ENCODE data around the gene OSM.

DNA sequence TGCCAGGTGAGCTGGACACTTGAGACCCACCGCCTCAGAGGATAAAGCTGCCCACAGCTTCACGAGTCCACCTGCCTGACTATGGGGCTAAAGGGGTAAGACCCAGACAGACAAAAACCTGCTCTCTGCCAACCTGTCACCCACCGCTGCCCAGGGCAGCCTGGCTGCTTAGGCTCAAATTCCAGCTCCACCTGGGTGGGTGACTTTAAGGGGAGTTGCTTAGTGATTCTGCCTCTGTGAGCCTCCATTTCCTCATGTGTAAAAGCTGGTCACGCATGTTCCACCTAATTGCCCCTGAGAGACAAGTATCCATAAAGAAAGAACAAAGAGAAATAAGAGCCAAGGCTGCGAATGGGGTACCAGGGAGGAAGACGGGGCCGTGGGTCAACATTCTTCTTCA, 26.4 kb upstream of the OSM start:
- TF ChIP-seq, protein P1, sequence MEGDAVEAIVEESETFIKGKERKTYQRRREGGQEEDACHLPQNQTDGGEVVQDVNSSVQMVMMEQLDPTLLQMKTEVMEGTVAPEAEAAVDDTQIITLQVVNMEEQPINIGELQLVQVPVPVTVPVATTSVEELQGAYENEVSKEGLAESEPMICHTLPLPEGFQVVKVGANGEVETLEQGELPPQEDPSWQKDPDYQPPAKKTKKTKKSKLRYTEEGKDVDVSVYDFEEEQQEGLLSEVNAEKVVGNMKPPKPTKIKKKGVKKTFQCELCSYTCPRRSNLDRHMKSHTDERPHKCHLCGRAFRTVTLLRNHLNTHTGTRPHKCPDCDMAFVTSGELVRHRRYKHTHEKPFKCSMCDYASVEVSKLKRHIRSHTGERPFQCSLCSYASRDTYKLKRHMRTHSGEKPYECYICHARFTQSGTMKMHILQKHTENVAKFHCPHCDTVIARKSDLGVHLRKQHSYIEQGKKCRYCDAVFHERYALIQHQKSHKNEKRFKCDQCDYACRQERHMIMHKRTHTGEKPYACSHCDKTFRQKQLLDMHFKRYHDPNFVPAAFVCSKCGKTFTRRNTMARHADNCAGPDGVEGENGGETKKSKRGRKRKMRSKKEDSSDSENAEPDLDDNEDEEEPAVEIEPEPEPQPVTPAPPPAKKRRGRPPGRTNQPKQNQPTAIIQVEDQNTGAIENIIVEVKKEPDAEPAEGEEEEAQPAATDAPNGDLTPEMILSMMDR (IDR thresholded peaks at IDR 0.05) = no peak
- TF ChIP-seq, protein P2, sequence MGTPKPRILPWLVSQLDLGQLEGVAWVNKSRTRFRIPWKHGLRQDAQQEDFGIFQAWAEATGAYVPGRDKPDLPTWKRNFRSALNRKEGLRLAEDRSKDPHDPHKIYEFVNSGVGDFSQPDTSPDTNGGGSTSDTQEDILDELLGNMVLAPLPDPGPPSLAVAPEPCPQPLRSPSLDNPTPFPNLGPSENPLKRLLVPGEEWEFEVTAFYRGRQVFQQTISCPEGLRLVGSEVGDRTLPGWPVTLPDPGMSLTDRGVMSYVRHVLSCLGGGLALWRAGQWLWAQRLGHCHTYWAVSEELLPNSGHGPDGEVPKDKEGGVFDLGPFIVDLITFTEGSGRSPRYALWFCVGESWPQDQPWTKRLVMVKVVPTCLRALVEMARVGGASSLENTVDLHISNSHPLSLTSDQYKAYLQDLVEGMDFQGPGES (IDR thresholded peaks at IDR 0.05; ENCODE audit: low read depth, low read length) = no peak
- TF ChIP-seq, protein P3, sequence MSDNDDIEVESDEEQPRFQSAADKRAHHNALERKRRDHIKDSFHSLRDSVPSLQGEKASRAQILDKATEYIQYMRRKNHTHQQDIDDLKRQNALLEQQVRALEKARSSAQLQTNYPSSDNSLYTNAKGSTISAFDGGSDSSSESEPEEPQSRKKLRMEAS (IDR thresholded peaks at IDR 0.05; ENCODE audit: low read depth) = no peak
- TF ChIP-seq POLR2AphosphoS5 (IDR thresholded peaks at IDR 0.05; ENCODE audit: low read depth, low read length) (no peak), NFIC (IDR thresholded peaks at IDR 0.05; ENCODE audit: borderline replicate concordance) (no peak), TEAD4 (IDR thresholded peaks at IDR 0.05; ENCODE audit: borderline replicate concordance, insufficient read depth) (no peak), EZH2phosphoT487 (IDR thresholded peaks at IDR 0.05; ENCODE audit: borderline replicate concordance, low read depth) (no peak)

Measured in SK-N-SH (cell line).